HepG2 (cell line): Measurements from ENCODE around the gene XRCC1. TPM values are rescaled to one million over a fixed set of nuclear protein-coding genes. Genes with fewer than 3 reads are reported as not detected.

Experiments
- JDP2 ChIP-seq: sonication (generic); formaldehyde crosslinking; IDR thresholded peaks from 2 replicates; pipeline ENCODE4 v1.8.1; 2022; ENCODE audit warnings: missing genetic modification reagents, borderline replicate concordance
- MAFF ChIP-seq: IDR thresholded peaks from 2 replicates; pipeline ENCODE4 v1.6.1; 2011; ENCODE audit warnings: low read depth, low read length, improper control_type of control experiment
- MYC ChIP-seq: sonication (generic); formaldehyde crosslinking; IDR thresholded peaks from 2 replicates; pipeline ENCODE4 v1.9.0; 2021; ENCODE audit warnings: missing genetic modification reagents, borderline replicate concordance
- NR1H2 ChIP-seq: sonication (generic); formaldehyde crosslinking; IDR thresholded peaks from 2 replicates; pipeline ENCODE4 v1.8.1; 2022; ENCODE audit warnings: low read depth, missing genetic modification reagents, borderline replicate concordance
- SMARCE1 ChIP-seq: fragments of 450-650 bp; IDR thresholded peaks from 2 replicates; pipeline ENCODE4 v1.6.1; 2017; ENCODE audit warnings: borderline replicate concordance
- SNAPC2 ChIP-seq: sonication (generic); formaldehyde crosslinking; IDR thresholded peaks from 2 replicates; pipeline ENCODE4 v1.8.1; 2022; ENCODE audit warnings: mild to moderate bottlenecking, missing genetic modification reagents
- SYNCRIP ChIP-seq: fragments of 200-400 bp; formaldehyde crosslinking; IDR thresholded peaks from 2 replicates; pipeline ENCODE4 v1.6.1; 2018; ENCODE audit warnings: mild to moderate bottlenecking, low read depth, low read length; ENCODE audit not compliant: insufficient read depth
- YY1 ChIP-seq: IDR thresholded peaks from 2 replicates; pipeline ENCODE4 v1.6.1; 2011; ENCODE audit warnings: low read length, low read depth, moderate library complexity, mild to moderate bottlenecking; ENCODE audit not compliant: insufficient read depth, insufficient replicate concordance
- ZSCAN31 ChIP-seq: sonication (generic); formaldehyde crosslinking; IDR thresholded peaks from 2 replicates; pipeline ENCODE4 v1.5.0; 2020; ENCODE audit warnings: low read depth, mild to moderate bottlenecking, missing genetic modification reagents
- polyA plus RNA-seq, 8 experiments: library from polyadenylated mRNA; depleted of rRNA in 3 of 8; stranded (reverse) in 7 of 8; unstranded in 1 of 8; fragments of >200 nt; fragmentation: Illumina TruSeq in 4 of 8; extraction: Trizol in 4 of 8; gene quantifications; 2 replicates each; pipeline versions ENCODE4 v1.2.1 to v1.2.3, GENCODE V29; 2011 to 2016; ENCODE audit warnings: low read depth in 4 of 8, missing spikeins in 1 of 8, mixed read lengths in 1 of 8; ENCODE audit not compliant: insufficient read depth in 1 of 8
- total RNA-seq, 5 experiments: library from RNA; depleted of rRNA; stranded (reverse); fragments of >200 nt; fragmentation: Illumina TruSeq; extraction: Trizol; gene quantifications; 2 replicates each; pipeline ENCODE4 v1.2.3, GENCODE V29; 2016; ENCODE audit warnings: low read depth in 1 of 5
- TF ChIP-seq, protein P1 (sequence below): sonication (generic); formaldehyde crosslinking; IDR thresholded peaks from 2 replicates; pipeline ENCODE4 v1.5.1; 2020; ENCODE audit warnings: missing genetic modification reagents, mild to moderate bottlenecking, borderline replicate concordance
- TF ChIP-seq, protein P2 (sequence below): sonication (generic); formaldehyde crosslinking; IDR thresholded peaks from 2 replicates; pipeline ENCODE4 v1.8.0; 2023; ENCODE audit warnings: mild to moderate bottlenecking, missing genetic modification reagents
- TF ChIP-seq, protein P3 (sequence below): sonication (generic); formaldehyde crosslinking; IDR thresholded peaks from 2 replicates; pipeline ENCODE4 v1.4.0; 2020; ENCODE audit warnings: missing genetic modification reagents, borderline replicate concordance
- TF ChIP-seq, protein P4 (sequence below): sonication (generic); formaldehyde crosslinking; IDR thresholded peaks from 2 replicates; pipeline ENCODE4 v1.4.0; 2020; ENCODE audit warnings: missing genetic modification reagents, borderline replicate concordance
- TF ChIP-seq, protein P5 (sequence below): sonication (generic); formaldehyde crosslinking; IDR thresholded peaks from 2 replicates; pipeline ENCODE4 v1.9.0; 2022; ENCODE audit warnings: low read depth, missing genetic modification reagents

XRCC1 gene
- total and polyA plus RNA-seq, 2 of the 13 experiments (the other 11 are each of a cell fraction or from before 2014, with no cell fraction given), result 24.7 to 26.3 TPM

DNA sequence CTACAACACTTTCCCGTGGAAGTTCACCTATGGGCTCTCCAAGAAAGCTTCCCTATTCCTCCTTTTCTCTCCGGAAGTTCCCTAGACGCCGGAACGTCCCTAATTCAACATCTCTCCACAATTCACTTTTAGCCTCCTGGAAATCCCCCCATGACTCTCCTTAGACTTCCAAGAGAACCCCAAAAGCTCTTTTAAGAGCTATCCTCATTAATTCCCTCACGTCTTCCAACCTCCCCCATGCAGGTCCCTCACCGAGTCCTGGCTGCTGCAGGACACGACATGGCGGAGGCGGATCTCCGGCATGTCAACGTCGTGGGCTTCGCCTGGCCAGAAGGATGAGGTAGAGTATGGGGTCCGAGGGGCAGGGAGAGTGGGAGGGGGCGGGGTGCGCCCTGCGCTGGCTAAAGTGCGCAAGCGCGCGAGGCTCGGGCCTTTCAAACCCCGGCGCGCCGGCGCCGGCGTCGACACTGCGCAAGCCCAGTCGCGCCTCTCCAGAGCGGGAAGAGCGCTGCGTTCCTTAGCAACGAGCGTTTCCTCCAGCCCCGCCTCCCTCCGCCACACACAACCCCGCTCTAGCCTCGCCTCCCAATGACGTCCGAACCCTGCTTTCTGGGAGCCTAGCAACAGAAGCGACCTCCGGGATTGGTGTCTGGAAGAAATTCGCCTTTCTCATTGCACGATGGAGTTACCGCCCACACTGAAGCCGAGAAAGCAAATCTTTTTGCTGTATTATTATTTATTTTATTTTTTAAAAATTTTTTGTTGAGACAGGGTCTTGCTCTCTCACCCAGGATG lies at the start of gene XRCC1, which contains the start of gene PINLYP (continued):
- TF ChIP-seq, protein P1, sequence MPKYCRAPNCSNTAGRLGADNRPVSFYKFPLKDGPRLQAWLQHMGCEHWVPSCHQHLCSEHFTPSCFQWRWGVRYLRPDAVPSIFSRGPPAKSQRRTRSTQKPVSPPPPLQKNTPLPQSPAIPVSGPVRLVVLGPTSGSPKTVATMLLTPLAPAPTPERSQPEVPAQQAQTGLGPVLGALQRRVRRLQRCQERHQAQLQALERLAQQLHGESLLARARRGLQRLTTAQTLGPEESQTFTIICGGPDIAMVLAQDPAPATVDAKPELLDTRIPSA (CRISPR knock-in tag), result no peak
- TF ChIP-seq YY1 (peak; percentile 76), SMARCE1 (no peak), MYC (no peak; the same call in 1 of the 2 replicates), SNAPC2 (CRISPR knock-in tag) (no peak), ZSCAN31 (CRISPR knock-in tag) (no peak), JDP2 (CRISPR knock-in tag) (no peak), MAFF (no peak), NR1H2 (CRISPR knock-in tag) (no peak), SYNCRIP (no peak)
- TF ChIP-seq, protein P2, sequence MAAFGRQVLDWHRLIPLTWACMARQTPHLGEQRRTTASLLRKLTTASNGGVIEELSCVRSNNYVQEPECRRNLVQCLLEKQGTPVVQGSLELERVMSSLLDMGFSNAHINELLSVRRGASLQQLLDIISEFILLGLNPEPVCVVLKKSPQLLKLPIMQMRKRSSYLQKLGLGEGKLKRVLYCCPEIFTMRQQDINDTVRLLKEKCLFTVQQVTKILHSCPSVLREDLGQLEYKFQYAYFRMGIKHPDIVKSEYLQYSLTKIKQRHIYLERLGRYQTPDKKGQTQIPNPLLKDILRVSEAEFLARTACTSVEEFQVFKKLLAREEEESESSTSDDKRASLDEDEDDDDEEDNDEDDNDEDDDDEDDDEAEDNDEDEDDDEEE (CRISPR knock-in tag), result no peak
- TF ChIP-seq, protein P3, sequence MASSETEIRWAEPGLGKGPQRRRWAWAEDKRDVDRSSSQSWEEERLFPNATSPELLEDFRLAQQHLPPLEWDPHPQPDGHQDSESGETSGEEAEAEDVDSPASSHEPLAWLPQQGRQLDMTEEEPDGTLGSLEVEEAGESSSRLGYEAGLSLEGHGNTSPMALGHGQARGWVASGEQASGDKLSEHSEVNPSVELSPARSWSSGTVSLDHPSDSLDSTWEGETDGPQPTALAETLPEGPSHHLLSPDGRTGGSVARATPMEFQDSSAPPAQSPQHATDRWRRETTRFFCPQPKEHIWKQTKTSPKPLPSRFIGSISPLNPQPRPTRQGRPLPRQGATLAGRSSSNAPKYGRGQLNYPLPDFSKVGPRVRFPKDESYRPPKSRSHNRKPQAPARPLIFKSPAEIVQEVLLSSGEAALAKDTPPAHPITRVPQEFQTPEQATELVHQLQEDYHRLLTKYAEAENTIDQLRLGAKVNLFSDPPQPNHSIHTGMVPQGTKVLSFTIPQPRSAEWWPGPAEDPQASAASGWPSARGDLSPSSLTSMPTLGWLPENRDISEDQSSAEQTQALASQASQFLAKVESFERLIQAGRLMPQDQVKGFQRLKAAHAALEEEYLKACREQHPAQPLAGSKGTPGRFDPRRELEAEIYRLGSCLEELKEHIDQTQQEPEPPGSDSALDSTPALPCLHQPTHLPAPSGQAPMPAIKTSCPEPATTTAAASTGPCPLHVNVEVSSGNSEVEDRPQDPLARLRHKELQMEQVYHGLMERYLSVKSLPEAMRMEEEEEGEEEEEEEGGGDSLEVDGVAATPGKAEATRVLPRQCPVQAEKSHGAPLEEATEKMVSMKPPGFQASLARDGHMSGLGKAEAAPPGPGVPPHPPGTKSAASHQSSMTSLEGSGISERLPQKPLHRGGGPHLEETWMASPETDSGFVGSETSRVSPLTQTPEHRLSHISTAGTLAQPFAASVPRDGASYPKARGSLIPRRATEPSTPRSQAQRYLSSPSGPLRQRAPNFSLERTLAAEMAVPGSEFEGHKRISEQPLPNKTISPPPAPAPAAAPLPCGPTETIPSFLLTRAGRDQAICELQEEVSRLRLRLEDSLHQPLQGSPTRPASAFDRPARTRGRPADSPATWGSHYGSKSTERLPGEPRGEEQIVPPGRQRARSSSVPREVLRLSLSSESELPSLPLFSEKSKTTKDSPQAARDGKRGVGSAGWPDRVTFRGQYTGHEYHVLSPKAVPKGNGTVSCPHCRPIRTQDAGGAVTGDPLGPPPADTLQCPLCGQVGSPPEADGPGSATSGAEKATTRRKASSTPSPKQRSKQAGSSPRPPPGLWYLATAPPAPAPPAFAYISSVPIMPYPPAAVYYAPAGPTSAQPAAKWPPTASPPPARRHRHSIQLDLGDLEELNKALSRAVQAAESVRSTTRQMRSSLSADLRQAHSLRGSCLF (CRISPR knock-in tag), result no peak
- TF ChIP-seq, protein P4, sequence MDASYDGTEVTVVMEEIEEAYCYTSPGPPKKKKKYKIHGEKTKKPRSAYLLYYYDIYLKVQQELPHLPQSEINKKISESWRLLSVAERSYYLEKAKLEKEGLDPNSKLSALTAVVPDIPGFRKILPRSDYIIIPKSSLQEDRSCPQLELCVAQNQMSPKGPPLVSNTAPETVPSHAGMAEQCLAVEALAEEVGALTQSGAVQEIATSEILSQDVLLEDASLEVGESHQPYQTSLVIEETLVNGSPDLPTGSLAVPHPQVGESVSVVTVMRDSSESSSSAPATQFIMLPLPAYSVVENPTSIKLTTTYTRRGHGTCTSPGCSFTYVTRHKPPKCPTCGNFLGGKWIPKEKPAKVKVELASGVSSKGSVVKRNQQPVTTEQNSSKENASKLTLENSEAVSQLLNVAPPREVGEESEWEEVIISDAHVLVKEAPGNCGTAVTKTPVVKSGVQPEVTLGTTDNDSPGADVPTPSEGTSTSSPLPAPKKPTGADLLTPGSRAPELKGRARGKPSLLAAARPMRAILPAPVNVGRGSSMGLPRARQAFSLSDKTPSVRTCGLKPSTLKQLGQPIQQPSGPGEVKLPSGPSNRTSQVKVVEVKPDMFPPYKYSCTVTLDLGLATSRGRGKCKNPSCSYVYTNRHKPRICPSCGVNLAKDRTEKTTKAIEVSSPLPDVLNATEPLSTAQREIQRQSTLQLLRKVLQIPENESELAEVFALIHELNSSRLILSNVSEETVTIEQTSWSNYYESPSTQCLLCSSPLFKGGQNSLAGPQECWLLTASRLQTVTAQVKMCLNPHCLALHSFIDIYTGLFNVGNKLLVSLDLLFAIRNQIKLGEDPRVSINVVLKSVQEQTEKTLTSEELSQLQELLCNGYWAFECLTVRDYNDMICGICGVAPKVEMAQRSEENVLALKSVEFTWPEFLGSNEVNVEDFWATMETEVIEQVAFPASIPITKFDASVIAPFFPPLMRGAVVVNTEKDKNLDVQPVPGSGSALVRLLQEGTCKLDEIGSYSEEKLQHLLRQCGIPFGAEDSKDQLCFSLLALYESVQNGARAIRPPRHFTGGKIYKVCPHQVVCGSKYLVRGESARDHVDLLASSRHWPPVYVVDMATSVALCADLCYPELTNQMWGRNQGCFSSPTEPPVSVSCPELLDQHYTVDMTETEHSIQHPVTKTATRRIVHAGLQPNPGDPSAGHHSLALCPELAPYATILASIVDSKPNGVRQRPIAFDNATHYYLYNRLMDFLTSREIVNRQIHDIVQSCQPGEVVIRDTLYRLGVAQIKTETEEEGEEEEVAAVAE, result peak; percentile 97
- TF ChIP-seq, protein P5, sequence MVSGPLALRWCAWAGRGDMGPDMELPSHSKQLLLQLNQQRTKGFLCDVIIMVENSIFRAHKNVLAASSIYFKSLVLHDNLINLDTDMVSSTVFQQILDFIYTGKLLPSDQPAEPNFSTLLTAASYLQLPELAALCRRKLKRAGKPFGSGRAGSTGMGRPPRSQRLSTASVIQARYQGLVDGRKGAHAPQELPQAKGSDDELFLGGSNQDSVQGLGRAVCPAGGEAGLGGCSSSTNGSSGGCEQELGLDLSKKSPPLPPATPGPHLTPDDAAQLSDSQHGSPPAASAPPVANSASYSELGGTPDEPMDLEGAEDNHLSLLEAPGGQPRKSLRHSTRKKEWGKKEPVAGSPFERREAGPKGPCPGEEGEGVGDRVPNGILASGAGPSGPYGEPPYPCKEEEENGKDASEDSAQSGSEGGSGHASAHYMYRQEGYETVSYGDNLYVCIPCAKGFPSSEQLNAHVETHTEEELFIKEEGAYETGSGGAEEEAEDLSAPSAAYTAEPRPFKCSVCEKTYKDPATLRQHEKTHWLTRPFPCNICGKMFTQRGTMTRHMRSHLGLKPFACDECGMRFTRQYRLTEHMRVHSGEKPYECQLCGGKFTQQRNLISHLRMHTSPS, result no peak
